Measurements from ENCODE around the gene SPACA9. TPM values are rescaled to one million over a fixed set of nuclear protein-coding genes. Genes with fewer than 3 reads are reported as not detected.

SPACA9 gene
- total RNA-seq, 1 donor from 2014 or later: 3.9 TPM

DNA sequence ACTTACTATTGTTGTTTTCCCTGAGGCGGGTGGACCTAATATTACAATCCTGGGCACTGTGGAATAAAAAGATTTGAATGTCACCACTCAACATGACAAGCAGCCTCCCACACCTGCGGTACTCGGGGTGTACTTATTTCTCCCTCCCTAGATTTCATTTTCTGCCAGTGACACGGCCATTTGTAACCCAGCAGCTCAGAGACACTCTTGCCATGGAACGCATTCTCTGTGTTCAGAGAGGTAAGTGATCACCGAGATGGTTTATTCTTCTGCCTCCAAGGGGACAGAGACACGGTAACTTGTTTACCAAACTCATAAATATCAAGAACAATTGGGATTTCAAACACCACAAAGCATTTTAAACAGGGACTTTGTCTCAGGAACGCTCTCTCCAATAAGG lies 11.8 kb upstream of the SPACA9 start:
- H3K27ac Mint-ChIP-seq (ENCODE audit: unreplicated experiment): no peak overlapping the region
- Histone ChIP-seq H3K4me2 (ENCODE audit: low read length) (no peak overlapping the region), H3K27me3 (ENCODE audit: insufficient read depth, low read length) (peaks cover 5% of the 10 kb centered on the region), H3K4me1 (ENCODE audit: insufficient read depth, low read length) (no peaks in the 10 kb centered on the region), H3K4me3 (ENCODE audit: insufficient read depth, low read depth, low read length) (no peak overlapping the region), H3K36me3 (ENCODE audit: insufficient read depth, low read length) (no peaks in the 10 kb centered on the region), H3K9me3 (ENCODE audit: insufficient read depth, low read depth, low read length) (no peaks in the 10 kb centered on the region), H2AFZ (ENCODE audit: low read depth, low read length) (no peak overlapping the region), H3K9ac (ENCODE audit: low read length) (no peak overlapping the region), H4K20me1 (ENCODE audit: insufficient read depth, low read length) (no peaks in the 10 kb centered on the region), H3K27ac (ENCODE audit: low read depth, low read length) (no peak overlapping the region), H3K79me2 (ENCODE audit: insufficient read depth, low read length) (no peaks in the 10 kb centered on the region)
- no peak for TF ChIP-seq CTCF (IDR thresholded peaks at IDR 0.05; ENCODE audit: insufficient read depth, low read depth, low read length)
- TF ChIP-seq EZH2 (IDR thresholded peaks at IDR 0.05; ENCODE audit: insufficient read depth, low read length): no peak
- H3K9me3 Mint-ChIP-seq (ENCODE audit: unreplicated experiment): no peaks in the 10 kb centered on the region
- no peaks in the 10 kb centered on the region for H3K4me1 Mint-ChIP-seq (ENCODE audit: low read depth, unreplicated experiment)
- no peak overlapping the region for H3K4me3 Mint-ChIP-seq (ENCODE audit: unreplicated experiment)
- FAIRE-seq (no peak), DNase-seq (ENCODE audit: low read depth) (no peak)
- no peaks in the 10 kb centered on the region for H3K36me3 Mint-ChIP-seq (ENCODE audit: low read depth, unreplicated experiment)
- peaks cover 42% of the 10 kb centered on the region for H3K27me3 Mint-ChIP-seq (ENCODE audit: low read depth, unreplicated experiment)

DNA sequence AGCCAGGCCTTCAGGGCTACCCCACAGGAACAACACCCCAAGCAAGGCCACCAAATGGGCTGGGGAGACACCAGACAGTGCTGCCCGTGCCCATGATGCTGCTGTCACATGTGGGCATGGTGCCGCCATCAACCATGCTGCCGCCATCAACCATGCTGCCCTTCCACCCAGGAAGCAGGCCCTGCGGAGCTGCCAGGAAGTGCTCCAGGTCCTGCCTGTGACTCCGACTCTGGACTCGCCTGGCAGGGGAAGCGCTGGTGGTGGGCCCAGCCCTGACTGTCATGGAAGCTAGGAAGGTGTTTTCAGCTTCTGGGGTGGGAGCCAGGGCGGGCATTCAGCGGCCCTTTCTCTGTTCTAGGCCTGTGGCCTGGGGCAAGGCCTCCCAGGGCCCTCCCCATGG lies 9.4 kb upstream of the SPACA9 start:
- Mint-ChIP-seq H3K27ac (ENCODE audit: unreplicated experiment) (no peak overlapping the region), H3K27me3 (ENCODE audit: low read depth, unreplicated experiment) (peaks cover 36% of the 10 kb centered on the region), H3K9me3 (ENCODE audit: unreplicated experiment) (peaks cover 2% of the 10 kb centered on the region), H3K36me3 (ENCODE audit: low read depth, unreplicated experiment) (no peaks in the 10 kb centered on the region), H3K4me3 (ENCODE audit: unreplicated experiment) (no peak overlapping the region), H3K4me1 (ENCODE audit: low read depth, unreplicated experiment) (no peaks in the 10 kb centered on the region)
- Histone ChIP-seq H4K20me1 (ENCODE audit: insufficient read depth, low read length) (no peaks in the 10 kb centered on the region), H3K9me3 (ENCODE audit: insufficient read depth, low read depth, low read length) (no peaks in the 10 kb centered on the region), H3K27me3 (ENCODE audit: insufficient read depth, low read length) (peaks cover 3% of the 10 kb centered on the region), H3K9ac (ENCODE audit: low read length) (no peak overlapping the region), H3K36me3 (ENCODE audit: insufficient read depth, low read length) (no peaks in the 10 kb centered on the region), H3K4me2 (ENCODE audit: low read length) (no peak overlapping the region), H3K4me3 (ENCODE audit: insufficient read depth, low read depth, low read length) (no peak overlapping the region), H3K27ac (ENCODE audit: low read depth, low read length) (no peak overlapping the region), H3K79me2 (ENCODE audit: insufficient read depth, low read length) (no peaks in the 10 kb centered on the region), H2AFZ (ENCODE audit: low read depth, low read length) (no peak overlapping the region), H3K4me1 (ENCODE audit: insufficient read depth, low read length) (no peaks in the 10 kb centered on the region)
- FAIRE-seq (no peak), DNase-seq (ENCODE audit: low read depth) (no peak)
- TF ChIP-seq CTCF (IDR thresholded peaks at IDR 0.05; ENCODE audit: insufficient read depth, low read depth, low read length) (no peak), EZH2 (IDR thresholded peaks at IDR 0.05; ENCODE audit: insufficient read depth, low read length) (no peak)

GRCh38 chr9:132873403-132873802 lies 5.3 kb upstream of the SPACA9 start:
- Mint-ChIP-seq H3K4me3 (ENCODE audit: unreplicated experiment) (no peak overlapping the region), H3K27ac (ENCODE audit: unreplicated experiment) (no peak overlapping the region), H3K27me3 (ENCODE audit: low read depth, unreplicated experiment) (peaks cover 40% of the 10 kb centered on the region), H3K9me3 (ENCODE audit: unreplicated experiment) (peaks cover 2% of the 10 kb centered on the region), H3K4me1 (ENCODE audit: low read depth, unreplicated experiment) (no peaks in the 10 kb centered on the region), H3K36me3 (ENCODE audit: low read depth, unreplicated experiment) (no peaks in the 10 kb centered on the region)
- TF ChIP-seq CTCF (IDR thresholded peaks at IDR 0.05; ENCODE audit: insufficient read depth, low read depth, low read length) (no peak), EZH2 (IDR thresholded peaks at IDR 0.05; ENCODE audit: insufficient read depth, low read length) (no peak)
- Histone ChIP-seq H3K4me1 (ENCODE audit: insufficient read depth, low read length) (no peaks in the 10 kb centered on the region), H2AFZ (ENCODE audit: low read depth, low read length) (no peak overlapping the region), H3K79me2 (ENCODE audit: insufficient read depth, low read length) (no peaks in the 10 kb centered on the region), H3K9me3 (ENCODE audit: insufficient read depth, low read depth, low read length) (no peaks in the 10 kb centered on the region), H3K9ac (ENCODE audit: low read length) (no peak overlapping the region), H4K20me1 (ENCODE audit: insufficient read depth, low read length) (no peaks in the 10 kb centered on the region), H3K36me3 (ENCODE audit: insufficient read depth, low read length) (no peaks in the 10 kb centered on the region), H3K27me3 (ENCODE audit: insufficient read depth, low read length) (no peaks in the 10 kb centered on the region), H3K27ac (ENCODE audit: low read depth, low read length) (no peak overlapping the region), H3K4me2 (ENCODE audit: low read length) (no peak overlapping the region), H3K4me3 (ENCODE audit: insufficient read depth, low read depth, low read length) (no peak overlapping the region)
- no peak for DNase-seq (ENCODE audit: low read depth)
- FAIRE-seq: no peak
